HepG2 (cell line): ENCODE data around the gene CD28.
A peak's percentile ranks its signal among the peaks of the same experiment; 100 is the strongest.

ENCODE experiments used
- CBX2 ChIP-seq, 2 experiments: fragments of 200-600 bp in 1 of 2; sonication (generic); formaldehyde crosslinking in 1 of 2; IDR thresholded peaks; 2 replicates each; pipeline versions ENCODE4 v1.7.0 to v1.8.1; 2018 to 2022; ENCODE audit warnings: low read depth in 2 of 2, low read length in 1 of 2, mild to moderate bottlenecking in 1 of 2, missing genetic modification reagents in 1 of 2
- CHD2 ChIP-seq: IDR thresholded peaks from 2 replicates; pipeline ENCODE4 v1.6.1; 2011; ENCODE audit warnings: low read depth, low read length, improper control_type of control experiment
- CTCF ChIP-seq: sonication (generic); formaldehyde crosslinking; IDR thresholded peaks from 2 replicates; pipeline ENCODE4 v1.5.0; 2020; ENCODE audit warnings: mild to moderate bottlenecking, missing genetic modification reagents, moderate library complexity
- ETV6 ChIP-seq: sonication (generic); formaldehyde crosslinking; conservative IDR thresholded peaks from 2 replicates; pipeline ENCODE4 v1.4.0; 2020; ENCODE audit warnings: missing genetic modification reagents
- NFAT5 ChIP-seq: sonication (generic); formaldehyde crosslinking; IDR thresholded peaks from 2 replicates; pipeline ENCODE4 v1.4.0; 2020; ENCODE audit warnings: missing genetic modification reagents
- RFX5 ChIP-seq: IDR thresholded peaks from 2 replicates; pipeline ENCODE4 v1.6.1; 2011; ENCODE audit warnings: low read depth, low read length, improper control_type of control experiment
- SSRP1 ChIP-seq: IDR thresholded peaks from 2 replicates; pipeline ENCODE4 v1.6.1; 2016; ENCODE audit warnings: control low read depth
- TP53 ChIP-seq: sonication (generic); formaldehyde crosslinking; conservative IDR thresholded peaks from 2 replicates; pipeline ENCODE4 v1.4.0; 2020; ENCODE audit warnings: missing genetic modification reagents
- ZBTB20 ChIP-seq: sonication (generic); formaldehyde crosslinking; IDR thresholded peaks from 2 replicates; pipeline ENCODE4 v1.8.1; 2023; ENCODE audit warnings: missing genetic modification reagents, low read depth, mild to moderate bottlenecking, borderline replicate concordance
- ZBTB8A ChIP-seq: sonication (generic); formaldehyde crosslinking; IDR thresholded peaks from 2 replicates; pipeline ENCODE4 v1.4.0; 2020; ENCODE audit warnings: mild to moderate bottlenecking, low read depth, missing genetic modification reagents, borderline replicate concordance
- ZNF512B ChIP-seq: sonication (generic); formaldehyde crosslinking; IDR thresholded peaks from 2 replicates; pipeline ENCODE4 v1.5.1; 2020; ENCODE audit warnings: missing genetic modification reagents, mild to moderate bottlenecking, borderline replicate concordance
- ZNF674 ChIP-seq: sonication (generic); formaldehyde crosslinking; IDR thresholded peaks from 2 replicates; pipeline ENCODE4 v1.5.0; 2020; ENCODE audit warnings: low read depth, mild to moderate bottlenecking, missing genetic modification reagents

GRCh38 chr2:203787979-203788378, 81.5 kb downstream of the CD28 start:
- no peak for TF ChIP-seq SSRP1 (CRISPR knock-in tag)
- no peak for TF ChIP-seq ETV6 (CRISPR knock-in tag)
- no peak for TF ChIP-seq TP53
- TF ChIP-seq RFX5 = no peak
- no peak for TF ChIP-seq ZBTB8A (CRISPR knock-in tag)
- TF ChIP-seq CBX2 (IDR thresholded peaks at IDR 0.05; ENCODE audit: low read depth, low read length) = no peak
- no peak for TF ChIP-seq CBX2 (CRISPR knock-in tag; IDR thresholded peaks at IDR 0.05; ENCODE audit: low read depth)
- TF ChIP-seq CTCF = no peak
- no peak for TF ChIP-seq ZNF674 (CRISPR knock-in tag)
- no peak for TF ChIP-seq ZNF512B (CRISPR knock-in tag)
- TF ChIP-seq NFAT5 (CRISPR knock-in tag) = no peak
- TF ChIP-seq ZBTB20 = peak; percentile 67; the same call in 1 of the 2 replicates
- TF ChIP-seq CHD2 = no peak
